ENCODE results near the gene DLG2. TPM values are rescaled to one million over a fixed set of nuclear protein-coding genes. Genes with fewer than 3 reads are reported as not detected.
"Not testable (repeated sequence)": the region's sequence is repeated elsewhere in the genome, so short reads cannot be mapped to it uniquely, and the experiment has no call there.

DLG2 gene
- total and polyA plus RNA-seq, 4 experiments from 2014 or later = 0.78 to 2.7 (median 1.9) TPM

DNA sequence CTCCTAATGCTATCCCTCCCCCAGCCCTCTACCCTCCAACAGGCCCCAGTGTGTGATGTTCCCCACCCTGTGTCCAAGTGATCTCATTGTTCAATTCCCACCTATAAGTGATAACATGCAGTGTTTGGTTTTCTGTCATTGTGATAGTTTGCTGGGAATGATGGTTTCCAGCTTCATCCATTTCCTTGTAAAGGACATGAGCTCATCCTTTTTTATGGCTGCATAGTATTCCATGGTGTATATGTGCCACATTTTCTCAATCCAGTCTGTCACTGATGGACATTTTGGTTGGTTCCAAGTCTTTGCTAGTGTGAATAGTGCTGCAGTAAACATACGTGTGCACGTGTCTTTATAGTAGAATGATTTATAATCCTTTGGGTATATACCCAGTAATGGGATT lies 277.6 kb downstream of the DLG2 start:
- H3K4me3 Mint-ChIP-seq; H3K27ac ChIP-seq (ENCODE audit: low read depth, low read length); H3K36me3 ChIP-seq (ENCODE audit: insufficient read depth, low read length); POLR2A ChIA-PET (ENCODE audit: partially characterized antibody); DNase-seq; H3K27me3 ChIP-seq (ENCODE audit: insufficient read depth, low read length); H3K27me3 Mint-ChIP-seq; H3K27ac Mint-ChIP-seq; intact Hi-C loops (cut with micrococcal nuclease); H3K4me1 Mint-ChIP-seq; H3K36me3 Mint-ChIP-seq; H3K9me3 ChIP-seq (ENCODE audit: control insufficient read depth in 1 of 2, low read length in 2 of 2); H3K4me3 ChIP-seq (ENCODE audit: low read length in 2 of 2); H3K4me1 ChIP-seq (ENCODE audit: insufficient read depth, low read length); CTCF ChIA-PET (ENCODE audit: partially characterized antibody): not testable (repeated sequence)
- H3K9me3 Mint-ChIP-seq = peaks cover 0 to 68% (median 50%) of the 10 kb centered on the region in 8 donors

DNA sequence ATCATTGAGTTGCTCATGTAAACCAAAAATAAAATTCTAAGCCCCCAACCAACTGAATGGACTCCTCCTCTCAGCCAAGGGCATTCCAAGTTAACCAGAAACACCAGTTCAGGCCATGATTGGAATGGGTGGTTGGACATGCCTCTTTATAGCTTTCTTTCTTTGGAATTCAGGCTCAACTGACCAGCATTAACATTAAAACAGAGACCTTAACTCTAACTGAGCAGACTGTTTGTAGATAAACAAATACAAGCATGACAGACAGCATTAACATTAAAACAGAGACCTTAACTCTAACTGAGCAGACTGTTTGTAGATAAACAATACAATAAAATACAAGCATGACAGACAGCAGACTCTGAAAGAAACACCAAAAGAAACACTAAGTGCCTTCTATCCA lies 278.2 kb downstream of the DLG2 start:
- POLR2A ChIA-PET (ENCODE audit: partially characterized antibody) = no interaction called here
- peaks cover 0 to 70% (median 51%) of the 10 kb centered on the region in 8 donors for H3K9me3 Mint-ChIP-seq

GRCh38 chr11:85347291-85347690 lies 279.9 kb downstream of the DLG2 start:
- no peaks in the 10 kb centered on the region for H3K27me3 Mint-ChIP-seq
- CTCF ChIA-PET (ENCODE audit: partially characterized antibody) = no interaction called here
- H3K4me3 ChIP-seq (ENCODE audit: low read length in 2 of 2) = no peak overlapping the region
- DNase-seq = no peak
- POLR2A ChIA-PET (ENCODE audit: partially characterized antibody) = no interaction called here
- intact Hi-C loops (cut with micrococcal nuclease) = no loop called here
- peaks cover 0 to 67% (median 48%) of the 10 kb centered on the region in 8 donors for H3K9me3 Mint-ChIP-seq
- no peaks in the 10 kb centered on the region for H3K4me1 Mint-ChIP-seq
- no peaks in the 10 kb centered on the region for H3K9me3 ChIP-seq (ENCODE audit: control insufficient read depth in 1 of 2, low read length in 2 of 2)
- H3K36me3 ChIP-seq (ENCODE audit: insufficient read depth, low read length) = no peaks in the 10 kb centered on the region
- peaks cover 1 to 4% of the 10 kb centered on the region in 2 donors for H3K36me3 Mint-ChIP-seq
- no peaks in the 10 kb centered on the region for H3K27me3 ChIP-seq (ENCODE audit: insufficient read depth, low read length)
- no peak overlapping the region for H3K4me3 Mint-ChIP-seq
- no peak overlapping the region for H3K27ac Mint-ChIP-seq
- no peaks in the 10 kb centered on the region for H3K4me1 ChIP-seq (ENCODE audit: insufficient read depth, low read length)
- H3K27ac ChIP-seq (ENCODE audit: low read depth, low read length) = no peak overlapping the region

More for the DNA sequence above, 278.2 kb downstream of the DLG2 start:
- Histone ChIP-seq H3K27ac (ENCODE audit: low read depth, low read length) (no peak overlapping the region), H3K4me3 (ENCODE audit: low read length in 2 of 2) (no peak overlapping the region), H3K27me3 (ENCODE audit: insufficient read depth, low read length) (no peaks in the 10 kb centered on the region), H3K36me3 (ENCODE audit: insufficient read depth, low read length) (no peaks in the 10 kb centered on the region), H3K4me1 (ENCODE audit: insufficient read depth, low read length) (no peaks in the 10 kb centered on the region), H3K9me3 (ENCODE audit: control insufficient read depth in 1 of 2, low read length in 2 of 2) (no peaks in the 10 kb centered on the region)
- intact Hi-C loops (cut with micrococcal nuclease) = no loop called here
- Mint-ChIP-seq H3K4me3 (no peak overlapping the region), H3K27me3 (no peaks in the 10 kb centered on the region), H3K36me3 (peaks cover 1 to 4% of the 10 kb centered on the region in 2 donors), H3K27ac (no peak overlapping the region), H3K4me1 (no peaks in the 10 kb centered on the region)
- no peak for DNase-seq
- CTCF ChIA-PET (ENCODE audit: partially characterized antibody) = no interaction called here

- Mint-ChIP-seq H3K9me3 (peaks cover 0 to 64% (median 46%) of the 10 kb centered on the region in 8 donors), H3K36me3 (peaks cover 1 to 4% of the 10 kb centered on the region in 2 donors), H3K4me1 (no peaks in the 10 kb centered on the region), H3K27ac (no peak overlapping the region), H3K27me3 (no peaks in the 10 kb centered on the region), H3K4me3 (no peak overlapping the region)
- no peaks in the 10 kb centered on the region for H3K36me3 ChIP-seq (ENCODE audit: insufficient read depth, low read length)
- H3K4me3 ChIP-seq (ENCODE audit: low read length in 2 of 2) = no peak overlapping the region
- ChIA-PET POLR2A (ENCODE audit: partially characterized antibody) (no interaction called here), CTCF (ENCODE audit: partially characterized antibody) (no interaction called here)
- no peak for DNase-seq
- H3K9me3 ChIP-seq (ENCODE audit: control insufficient read depth in 1 of 2, low read length in 2 of 2) = no peaks in the 10 kb centered on the region
- H3K27ac ChIP-seq (ENCODE audit: low read depth, low read length) = no peak overlapping the region
- intact Hi-C loops (cut with micrococcal nuclease) = no loop called here
- no peaks in the 10 kb centered on the region for H3K27me3 ChIP-seq (ENCODE audit: insufficient read depth, low read length)
- no peaks in the 10 kb centered on the region for H3K4me1 ChIP-seq (ENCODE audit: insufficient read depth, low read length)
These were observed 280.7 kb downstream of the DLG2 start for GRCh38 chr11:85346484-85346883.

- H3K27me3 Mint-ChIP-seq; H3K4me1 ChIP-seq (ENCODE audit: insufficient read depth, low read length); H3K27ac ChIP-seq (ENCODE audit: low read depth, low read length); H3K36me3 ChIP-seq (ENCODE audit: insufficient read depth, low read length); intact Hi-C loops (cut with micrococcal nuclease); H3K27ac Mint-ChIP-seq; H3K4me1 Mint-ChIP-seq; H3K4me3 Mint-ChIP-seq; POLR2A ChIA-PET (ENCODE audit: partially characterized antibody); CTCF ChIA-PET (ENCODE audit: partially characterized antibody); H3K4me3 ChIP-seq (ENCODE audit: low read length in 2 of 2); H3K27me3 ChIP-seq (ENCODE audit: insufficient read depth, low read length); H3K36me3 Mint-ChIP-seq; H3K9me3 ChIP-seq (ENCODE audit: control insufficient read depth in 1 of 2, low read length in 2 of 2): not testable (repeated sequence)
- peak in 1 of 5 donors; percentile 8 for DNase-seq
- peaks cover 0 to 60% (median 35%) of the 10 kb centered on the region in 8 donors for H3K9me3 Mint-ChIP-seq
These were observed 286.3 kb downstream of the DLG2 start for GRCh38 chr11:85340846-85341245.

- no peaks in the 10 kb centered on the region for H3K27me3 Mint-ChIP-seq
- DNase-seq = no peak
- ChIA-PET CTCF (ENCODE audit: partially characterized antibody) (no interaction called here), POLR2A (ENCODE audit: partially characterized antibody) (no interaction called here)
- Histone ChIP-seq H3K36me3 (ENCODE audit: insufficient read depth, low read length) (no peaks in the 10 kb centered on the region), H3K27ac (ENCODE audit: low read depth, low read length) (no peak overlapping the region), H3K4me1 (ENCODE audit: insufficient read depth, low read length) (no peaks in the 10 kb centered on the region), H3K4me3 (ENCODE audit: low read length in 2 of 2) (no peak overlapping the region), H3K27me3 (ENCODE audit: insufficient read depth, low read length) (no peaks in the 10 kb centered on the region), H3K9me3 (ENCODE audit: control insufficient read depth in 1 of 2, low read length in 2 of 2) (no peaks in the 10 kb centered on the region)
- peaks cover 4 to 33% (median 16%) of the 10 kb centered on the region in 8 donors for H3K9me3 Mint-ChIP-seq
- no peaks in the 10 kb centered on the region for H3K4me1 Mint-ChIP-seq
- H3K27ac Mint-ChIP-seq = no peak overlapping the region
- intact Hi-C loops (cut with micrococcal nuclease) = no loop called here
- no peak overlapping the region for H3K4me3 Mint-ChIP-seq
- no peaks in the 10 kb centered on the region for H3K36me3 Mint-ChIP-seq
These were observed 308.6 kb downstream of the DLG2 start for GRCh38 chr11:85318573-85318972.

GRCh38 chr11:85316967-85317366 lies 310.2 kb downstream of the DLG2 start:
- H3K4me3 Mint-ChIP-seq = no peak overlapping the region
- POLR2A ChIA-PET (ENCODE audit: partially characterized antibody) = no interaction called here
- no peaks in the 10 kb centered on the region for H3K27me3 Mint-ChIP-seq
- Histone ChIP-seq H3K9me3 (ENCODE audit: control insufficient read depth in 1 of 2, low read length in 2 of 2) (no peaks in the 10 kb centered on the region), H3K36me3 (ENCODE audit: insufficient read depth, low read length) (no peaks in the 10 kb centered on the region), H3K4me1 (ENCODE audit: insufficient read depth, low read length) (no peaks in the 10 kb centered on the region), H3K27ac (ENCODE audit: low read depth, low read length) (no peak overlapping the region), H3K4me3 (ENCODE audit: low read length in 2 of 2) (no peak overlapping the region), H3K27me3 (ENCODE audit: insufficient read depth, low read length) (no peaks in the 10 kb centered on the region)
- no peak for DNase-seq
- intact Hi-C loops (cut with micrococcal nuclease) = no loop called here
- H3K4me1 Mint-ChIP-seq = no peaks in the 10 kb centered on the region
- CTCF ChIA-PET (ENCODE audit: partially characterized antibody) = no interaction called here
- no peaks in the 10 kb centered on the region for H3K36me3 Mint-ChIP-seq
- H3K27ac Mint-ChIP-seq = no peak overlapping the region
- H3K9me3 Mint-ChIP-seq = peaks cover 4 to 36% (median 18%) of the 10 kb centered on the region in 8 donors

DNA sequence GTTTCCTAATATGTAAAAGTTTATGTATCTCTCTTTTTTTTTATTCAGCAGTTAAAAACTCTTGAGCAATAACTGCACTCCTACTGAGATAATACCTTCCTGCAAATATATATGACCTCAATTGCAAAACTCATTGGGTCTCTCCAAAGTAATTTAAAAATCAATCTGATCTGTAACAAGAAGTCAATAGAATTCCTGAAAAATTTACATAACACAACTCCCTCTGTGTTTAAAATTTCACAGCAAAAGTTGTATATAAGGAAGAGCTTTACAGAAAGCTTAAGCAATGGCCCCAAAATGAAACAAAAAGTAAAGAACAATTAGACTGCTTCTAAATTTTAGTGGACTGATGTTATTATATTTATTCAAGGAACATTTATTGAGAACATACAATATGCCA lies 313.4 kb downstream of the DLG2 start:
- CTCF ChIA-PET (ENCODE audit: partially characterized antibody) = no interaction called here
- POLR2A ChIA-PET (ENCODE audit: partially characterized antibody) = no interaction called here

More for the DNA sequence above, 313.4 kb downstream of the DLG2 start:
- Mint-ChIP-seq H3K4me1 (no peaks in the 10 kb centered on the region), H3K27me3 (no peaks in the 10 kb centered on the region), H3K27ac (no peak overlapping the region), H3K9me3 (peaks cover 4 to 55% (median 24%) of the 10 kb centered on the region in 8 donors), H3K4me3 (no peak overlapping the region), H3K36me3 (no peaks in the 10 kb centered on the region)
- intact Hi-C loops (cut with micrococcal nuclease) = no loop called here
- no peaks in the 10 kb centered on the region for H3K4me1 ChIP-seq (ENCODE audit: insufficient read depth, low read length)
- H3K27me3 ChIP-seq (ENCODE audit: insufficient read depth, low read length) = no peaks in the 10 kb centered on the region
- H3K36me3 ChIP-seq (ENCODE audit: insufficient read depth, low read length) = no peaks in the 10 kb centered on the region
- no peak for DNase-seq
- H3K27ac ChIP-seq (ENCODE audit: low read depth, low read length) = no peak overlapping the region
- no peak overlapping the region for H3K4me3 ChIP-seq (ENCODE audit: low read length in 2 of 2)
- no peaks in the 10 kb centered on the region for H3K9me3 ChIP-seq (ENCODE audit: control insufficient read depth in 1 of 2, low read length in 2 of 2)

All from CD4-positive, alpha-beta memory T cell (primary cell).